ENCODE measurements around the gene NAALADL2.

NAALADL2 gene

DNA sequence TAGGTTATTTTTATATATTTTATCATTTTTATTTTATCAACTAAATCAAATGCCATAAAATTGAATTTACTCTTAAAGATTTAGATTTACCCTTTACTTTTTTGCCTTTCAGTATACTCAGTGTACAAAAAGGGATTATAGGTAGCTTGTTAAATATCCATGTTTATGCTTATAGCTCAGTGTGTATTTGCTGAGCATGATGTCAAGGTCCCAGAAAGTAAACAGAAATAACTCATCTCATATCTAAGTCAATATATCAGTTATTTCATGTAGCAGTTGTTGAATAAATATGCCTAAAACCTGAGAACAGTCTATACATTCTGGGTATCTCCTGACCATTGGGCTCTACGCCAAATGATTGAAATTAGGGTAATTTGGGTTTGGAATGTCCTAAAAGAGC lies 693.8 kb downstream of the NAALADL2 start:
- Histone ChIP-seq H2BK12ac (ENCODE audit: low read length) (no peak overlapping the region), H3K27ac (ENCODE audit: low read depth, low read length) (no peak overlapping the region), H3K14ac (ENCODE audit: low read length) (no peak overlapping the region), H4K12ac (ENCODE audit: low read depth, low read length) (no peak overlapping the region), H3K4ac (ENCODE audit: low read depth, low read length) (no peak overlapping the region), H3K36me3 (ENCODE audit: control insufficient read depth in 1 of 2, insufficient read depth in 2 of 2, low read length in 2 of 2) (no peaks in the 10 kb centered on the region), H3K4me3 (ENCODE audit: low read depth, low read length) (no peak overlapping the region), H2BK120ac (ENCODE audit: insufficient read depth, low read length, poor library complexity) (no peak overlapping the region), H2AFZ (ENCODE audit: insufficient read depth, low read length, poor library complexity) (no peak overlapping the region), H3K9me3 (ENCODE audit: insufficient read depth, low read depth, low read length) (no peaks in the 10 kb centered on the region), H3K79me1 (ENCODE audit: low read length) (no peaks in the 10 kb centered on the region), H3K9ac (ENCODE audit: low read length) (no peak overlapping the region), H4K8ac (ENCODE audit: low read depth, low read length) (no peak overlapping the region), H2AK5ac (ENCODE audit: low read length) (no peak overlapping the region), H3K4me2 (ENCODE audit: low read length) (no peak overlapping the region), H3K79me2 (ENCODE audit: control insufficient read depth, insufficient read depth, low read length, poor library complexity) (no peaks in the 10 kb centered on the region), H3K23ac (ENCODE audit: low read length) (no peak overlapping the region), H4K91ac (ENCODE audit: low read depth, low read length) (no peak overlapping the region), H3K4me1 (ENCODE audit: control insufficient read depth in 1 of 2, insufficient read depth in 2 of 2, low read length in 2 of 2) (no peaks in the 10 kb centered on the region), H3K27me3 (ENCODE audit: insufficient read depth, low read length) (no peaks in the 10 kb centered on the region), H3K18ac (ENCODE audit: low read length) (no peak overlapping the region), H2BK5ac (ENCODE audit: low read depth, low read length, poor library complexity) (no peak overlapping the region)
- no peak for DNase-seq
- WGBS (ENCODE audit: extremely low coverage, insufficient coverage, insufficient read length): no CpG with 5 or more reads among the region's 1 CpG

- Histone ChIP-seq H3K9me3 (ENCODE audit: insufficient read depth, low read depth, low read length) (no peaks in the 10 kb centered on the region), H2AFZ (ENCODE audit: insufficient read depth, low read length, poor library complexity) (no peak overlapping the region), H3K27ac (ENCODE audit: low read depth, low read length) (no peak overlapping the region), H4K12ac (ENCODE audit: low read depth, low read length) (no peak overlapping the region), H4K8ac (ENCODE audit: low read depth, low read length) (no peak overlapping the region), H3K36me3 (ENCODE audit: control insufficient read depth in 1 of 2, insufficient read depth in 2 of 2, low read length in 2 of 2) (no peaks in the 10 kb centered on the region), H4K91ac (ENCODE audit: low read depth, low read length) (no peak overlapping the region), H3K27me3 (ENCODE audit: insufficient read depth, low read length) (no peaks in the 10 kb centered on the region), H3K14ac (ENCODE audit: low read length) (no peak overlapping the region), H3K4ac (ENCODE audit: low read depth, low read length) (no peak overlapping the region), H3K4me1 (ENCODE audit: control insufficient read depth in 1 of 2, insufficient read depth in 2 of 2, low read length in 2 of 2) (no peaks in the 10 kb centered on the region), H3K4me2 (ENCODE audit: low read length) (no peak overlapping the region), H3K18ac (ENCODE audit: low read length) (no peak overlapping the region), H2AK5ac (ENCODE audit: low read length) (no peak overlapping the region), H2BK5ac (ENCODE audit: low read depth, low read length, poor library complexity) (no peak overlapping the region), H2BK12ac (ENCODE audit: low read length) (no peak overlapping the region), H3K79me1 (ENCODE audit: low read length) (no peaks in the 10 kb centered on the region), H3K79me2 (ENCODE audit: control insufficient read depth, insufficient read depth, low read length, poor library complexity) (no peaks in the 10 kb centered on the region), H2BK120ac (ENCODE audit: insufficient read depth, low read length, poor library complexity) (no peak overlapping the region), H3K9ac (ENCODE audit: low read length) (no peak overlapping the region), H3K4me3 (ENCODE audit: low read depth, low read length) (no peak overlapping the region), H3K23ac (ENCODE audit: low read length) (no peak overlapping the region)
- no peak for DNase-seq
These were observed 695.7 kb downstream of the NAALADL2 start for GRCh38 chr3:175554801-175555200.

DNA sequence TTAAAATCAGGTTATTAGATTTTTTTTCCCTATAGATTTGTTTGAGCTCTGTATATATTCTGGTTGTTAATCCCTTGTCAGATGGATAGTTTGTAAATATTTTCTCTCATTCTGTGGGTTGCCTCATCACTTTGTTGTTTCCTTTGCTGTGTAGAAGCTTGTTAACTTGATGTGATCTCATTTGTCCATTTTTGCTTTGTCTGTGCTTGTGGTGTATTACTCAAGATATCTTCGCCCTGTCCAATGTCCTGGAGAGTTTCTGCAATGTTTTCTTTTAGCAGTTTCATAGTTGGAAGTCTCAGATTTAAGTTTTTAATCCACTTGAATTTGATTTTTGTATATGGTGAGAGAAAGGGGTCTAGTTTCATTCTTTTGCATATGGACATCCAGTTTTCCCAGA lies 699.1 kb downstream of the NAALADL2 start:
- H3K14ac ChIP-seq (ENCODE audit: low read length): no peak overlapping the region
- no peaks in the 10 kb centered on the region for H3K4me1 ChIP-seq (ENCODE audit: control insufficient read depth in 1 of 2, insufficient read depth in 2 of 2, low read length in 2 of 2)
- DNase-seq: no peak
- no peak overlapping the region for H3K4me2 ChIP-seq (ENCODE audit: low read length)
- no peaks in the 10 kb centered on the region for H3K79me2 ChIP-seq (ENCODE audit: control insufficient read depth, insufficient read depth, low read length, poor library complexity)
- H4K8ac ChIP-seq (ENCODE audit: low read depth, low read length): no peak overlapping the region
- no peak overlapping the region for H3K23ac ChIP-seq (ENCODE audit: low read length)
- H2BK12ac ChIP-seq (ENCODE audit: low read length): no peak overlapping the region
- no peak overlapping the region for H2BK120ac ChIP-seq (ENCODE audit: insufficient read depth, low read length, poor library complexity)
- H4K91ac ChIP-seq (ENCODE audit: low read depth, low read length): no peak overlapping the region
- H3K4ac ChIP-seq (ENCODE audit: low read depth, low read length): no peak overlapping the region
- no peak overlapping the region for H2AK5ac ChIP-seq (ENCODE audit: low read length)
- no peak overlapping the region for H2BK5ac ChIP-seq (ENCODE audit: low read depth, low read length, poor library complexity)
- H3K36me3 ChIP-seq (ENCODE audit: control insufficient read depth in 1 of 2, insufficient read depth in 2 of 2, low read length in 2 of 2): no peaks in the 10 kb centered on the region
- H3K27me3 ChIP-seq (ENCODE audit: insufficient read depth, low read length): no peaks in the 10 kb centered on the region
- H3K18ac ChIP-seq (ENCODE audit: low read length): no peak overlapping the region
- no peaks in the 10 kb centered on the region for H3K9me3 ChIP-seq (ENCODE audit: insufficient read depth, low read depth, low read length)
- H3K79me1 ChIP-seq (ENCODE audit: low read length): no peaks in the 10 kb centered on the region
- H3K27ac ChIP-seq (ENCODE audit: low read depth, low read length): no peak overlapping the region
- no CpG with 5 or more reads among the region's 1 CpG for WGBS (ENCODE audit: extremely low coverage, insufficient coverage, insufficient read length)
- no peak overlapping the region for H4K12ac ChIP-seq (ENCODE audit: low read depth, low read length)
- no peak overlapping the region for H3K4me3 ChIP-seq (ENCODE audit: low read depth, low read length)
- no peak overlapping the region for H3K9ac ChIP-seq (ENCODE audit: low read length)
- H2AFZ ChIP-seq (ENCODE audit: insufficient read depth, low read length, poor library complexity): no peak overlapping the region

DNA sequence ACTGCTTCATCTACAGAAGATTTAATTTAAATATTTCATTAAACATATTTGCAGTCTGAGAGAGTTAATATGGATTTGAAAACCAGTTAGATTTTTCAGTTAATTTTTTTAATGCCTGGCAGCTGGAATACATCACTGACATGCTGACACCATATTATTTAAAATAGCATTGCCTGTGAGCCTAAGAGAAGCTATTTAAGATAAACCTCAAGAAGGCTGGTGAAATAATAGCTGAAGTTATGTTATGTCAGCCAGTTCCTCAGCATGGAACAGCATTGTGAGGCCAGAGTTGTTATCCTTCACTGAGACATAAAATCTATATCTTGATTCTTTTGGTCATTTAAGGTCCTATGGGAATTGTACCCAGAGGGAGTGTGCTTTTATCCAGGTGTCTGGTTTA lies 705.2 kb downstream of the NAALADL2 start:
- no peak overlapping the region for H3K4ac ChIP-seq (ENCODE audit: low read depth, low read length)
- no peak overlapping the region for H3K18ac ChIP-seq (ENCODE audit: low read length)
- H2AK5ac ChIP-seq (ENCODE audit: low read length): no peak overlapping the region
- H3K4me1 ChIP-seq (ENCODE audit: control insufficient read depth in 1 of 2, insufficient read depth in 2 of 2, low read length in 2 of 2): no peaks in the 10 kb centered on the region
- H3K9me3 ChIP-seq (ENCODE audit: insufficient read depth, low read depth, low read length): no peaks in the 10 kb centered on the region
- no peaks in the 10 kb centered on the region for H3K36me3 ChIP-seq (ENCODE audit: control insufficient read depth in 1 of 2, insufficient read depth in 2 of 2, low read length in 2 of 2)
- H4K12ac ChIP-seq (ENCODE audit: low read depth, low read length): no peak overlapping the region
- no peak overlapping the region for H3K23ac ChIP-seq (ENCODE audit: low read length)
- no peak for DNase-seq
- H2BK5ac ChIP-seq (ENCODE audit: low read depth, low read length, poor library complexity): no peak overlapping the region
- no peak overlapping the region for H3K4me3 ChIP-seq (ENCODE audit: low read depth, low read length)
- no peak overlapping the region for H3K14ac ChIP-seq (ENCODE audit: low read length)
- no peak overlapping the region for H2BK12ac ChIP-seq (ENCODE audit: low read length)
- H4K91ac ChIP-seq (ENCODE audit: low read depth, low read length): no peak overlapping the region
- H2AFZ ChIP-seq (ENCODE audit: insufficient read depth, low read length, poor library complexity): no peak overlapping the region
- no peak overlapping the region for H3K27ac ChIP-seq (ENCODE audit: low read depth, low read length)
- H3K79me1 ChIP-seq (ENCODE audit: low read length): no peaks in the 10 kb centered on the region
- no peak overlapping the region for H4K8ac ChIP-seq (ENCODE audit: low read depth, low read length)
- no peak overlapping the region for H3K4me2 ChIP-seq (ENCODE audit: low read length)
- no peak overlapping the region for H2BK120ac ChIP-seq (ENCODE audit: insufficient read depth, low read length, poor library complexity)
- H3K27me3 ChIP-seq (ENCODE audit: insufficient read depth, low read length): no peaks in the 10 kb centered on the region
- H3K79me2 ChIP-seq (ENCODE audit: control insufficient read depth, insufficient read depth, low read length, poor library complexity): no peaks in the 10 kb centered on the region
- no peak overlapping the region for H3K9ac ChIP-seq (ENCODE audit: low read length)

DNA sequence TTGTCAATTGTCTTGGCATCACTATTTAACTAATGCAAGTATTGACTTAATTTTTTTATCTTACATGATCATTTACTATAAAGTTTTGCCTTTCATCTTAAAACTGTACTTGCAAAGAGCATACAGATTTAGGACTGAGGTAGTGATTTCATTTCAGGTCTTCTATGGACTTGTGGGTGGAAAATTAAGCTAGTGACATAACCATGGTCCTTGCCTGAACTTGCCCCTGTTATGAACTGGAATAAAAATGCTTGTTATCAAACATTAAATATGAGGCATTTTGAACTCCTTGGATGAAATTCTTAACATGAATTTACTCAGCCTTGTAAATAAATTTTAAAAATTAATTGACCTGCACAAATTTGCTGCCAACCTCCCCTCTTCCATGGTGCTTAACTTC lies 712.0 kb downstream of the NAALADL2 start:
- no peak overlapping the region for H4K8ac ChIP-seq (ENCODE audit: low read depth, low read length)
- H3K79me2 ChIP-seq (ENCODE audit: control insufficient read depth, insufficient read depth, low read length, poor library complexity): no peaks in the 10 kb centered on the region
- H3K27ac ChIP-seq (ENCODE audit: low read depth, low read length): no peak overlapping the region
- no peak overlapping the region for H2BK12ac ChIP-seq (ENCODE audit: low read length)
- no peak overlapping the region for H4K12ac ChIP-seq (ENCODE audit: low read depth, low read length)
- H2AFZ ChIP-seq (ENCODE audit: insufficient read depth, low read length, poor library complexity): no peak overlapping the region
- no peak overlapping the region for H2BK5ac ChIP-seq (ENCODE audit: low read depth, low read length, poor library complexity)
- H3K9me3 ChIP-seq (ENCODE audit: insufficient read depth, low read depth, low read length): no peaks in the 10 kb centered on the region
- no peak overlapping the region for H3K9ac ChIP-seq (ENCODE audit: low read length)
- H3K79me1 ChIP-seq (ENCODE audit: low read length): no peaks in the 10 kb centered on the region
- H3K4me1 ChIP-seq (ENCODE audit: control insufficient read depth in 1 of 2, insufficient read depth in 2 of 2, low read length in 2 of 2): no peaks in the 10 kb centered on the region
- no peaks in the 10 kb centered on the region for H3K36me3 ChIP-seq (ENCODE audit: control insufficient read depth in 1 of 2, insufficient read depth in 2 of 2, low read length in 2 of 2)
- H3K4me2 ChIP-seq (ENCODE audit: low read length): no peak overlapping the region
- H4K91ac ChIP-seq (ENCODE audit: low read depth, low read length): no peak overlapping the region
- DNase-seq: no peak
- H3K18ac ChIP-seq (ENCODE audit: low read length): no peak overlapping the region
- no peak overlapping the region for H3K4me3 ChIP-seq (ENCODE audit: low read depth, low read length)
- H2BK120ac ChIP-seq (ENCODE audit: insufficient read depth, low read length, poor library complexity): no peak overlapping the region
- no peak overlapping the region for H3K23ac ChIP-seq (ENCODE audit: low read length)
- no peak overlapping the region for H2AK5ac ChIP-seq (ENCODE audit: low read length)
- H3K27me3 ChIP-seq (ENCODE audit: insufficient read depth, low read length): no peaks in the 10 kb centered on the region
- no peak overlapping the region for H3K4ac ChIP-seq (ENCODE audit: low read depth, low read length)
- no peak overlapping the region for H3K14ac ChIP-seq (ENCODE audit: low read length)

All from trophoblast cell (in vitro differentiated cells and primary cell).